ENCODE measurements around the gene KMT2D. TPM values are rescaled to one million over a fixed set of nuclear protein-coding genes. Genes with fewer than 3 reads are reported as not detected.

The KMT2D gene
- total RNA-seq, 1 donor: 47.8 TPM

GRCh38 chr12:49037111-49037946 is 23.3 kb downstream of the KMT2D start:
- no peaks in the 10 kb centered on the region for H3K27me3 ChIP-seq (ENCODE audit: insufficient read depth, low read length)
- no peaks in the 10 kb centered on the region for H3K9me3 ChIP-seq (ENCODE audit: low read depth, low read length)
- no peak overlapping the region for H3K4me3 ChIP-seq (ENCODE audit: low read length)
- no peaks in the 10 kb centered on the region for H3K4me1 ChIP-seq (ENCODE audit: insufficient read depth, low read length)

- H3K4me3 ChIP-seq (ENCODE audit: low read length): no peak overlapping the region
- H3K27me3 ChIP-seq (ENCODE audit: insufficient read depth, low read length): no peaks in the 10 kb centered on the region
- H3K9me3 ChIP-seq (ENCODE audit: low read depth, low read length): no peaks in the 10 kb centered on the region
- H3K4me1 ChIP-seq (ENCODE audit: insufficient read depth, low read length): no peaks in the 10 kb centered on the region
Measured at GRCh38 chr12:49036029-49036428, 24.6 kb downstream of the KMT2D start.

GRCh38 chr12:49034286-49034622 is 26.3 kb downstream of the KMT2D start:
- no peaks in the 10 kb centered on the region for H3K9me3 ChIP-seq (ENCODE audit: low read depth, low read length)
- H3K4me1 ChIP-seq (ENCODE audit: insufficient read depth, low read length): peaks cover 4% of the 10 kb centered on the region
- H3K27me3 ChIP-seq (ENCODE audit: insufficient read depth, low read length): no peaks in the 10 kb centered on the region
- H3K4me3 ChIP-seq (ENCODE audit: low read length): no peak overlapping the region

GRCh38 chr12:49033611-49034285 is 26.8 kb downstream of the KMT2D start:
- no peaks in the 10 kb centered on the region for H3K27me3 ChIP-seq (ENCODE audit: insufficient read depth, low read length)
- no peak overlapping the region for H3K4me3 ChIP-seq (ENCODE audit: low read length)
- H3K4me1 ChIP-seq (ENCODE audit: insufficient read depth, low read length): peaks cover 7% of the 10 kb centered on the region
- H3K9me3 ChIP-seq (ENCODE audit: low read depth, low read length): no peaks in the 10 kb centered on the region

- Histone ChIP-seq H3K4me1 (ENCODE audit: insufficient read depth, low read length) (peaks cover 11% of the 10 kb centered on the region), H3K4me3 (ENCODE audit: low read length) (no peak overlapping the region), H3K27me3 (ENCODE audit: insufficient read depth, low read length) (no peaks in the 10 kb centered on the region), H3K9me3 (ENCODE audit: low read depth, low read length) (no peaks in the 10 kb centered on the region)
Measured at GRCh38 chr12:49032679-49033447, 27.7 kb downstream of the KMT2D start.

- peaks cover 11% of the 10 kb centered on the region for H3K4me1 ChIP-seq (ENCODE audit: insufficient read depth, low read length)
- H3K9me3 ChIP-seq (ENCODE audit: low read depth, low read length): no peaks in the 10 kb centered on the region
- no peaks in the 10 kb centered on the region for H3K27me3 ChIP-seq (ENCODE audit: insufficient read depth, low read length)
- no peak overlapping the region for H3K4me3 ChIP-seq (ENCODE audit: low read length)
Measured at GRCh38 chr12:49032276-49032675, 28.3 kb downstream of the KMT2D start.

- H3K4me1 ChIP-seq (ENCODE audit: insufficient read depth, low read length): peaks cover 11% of the 10 kb centered on the region
- no peaks in the 10 kb centered on the region for H3K27me3 ChIP-seq (ENCODE audit: insufficient read depth, low read length)
- no peaks in the 10 kb centered on the region for H3K9me3 ChIP-seq (ENCODE audit: low read depth, low read length)
- H3K4me3 ChIP-seq (ENCODE audit: low read length): no peak overlapping the region
Measured at GRCh38 chr12:49031573-49032161, 28.9 kb downstream of the KMT2D start.

GRCh38 chr12:49030714-49031572 is 29.7 kb downstream of the KMT2D start:
- Histone ChIP-seq H3K27me3 (ENCODE audit: insufficient read depth, low read length) (no peaks in the 10 kb centered on the region), H3K9me3 (ENCODE audit: low read depth, low read length) (no peaks in the 10 kb centered on the region), H3K4me1 (ENCODE audit: insufficient read depth, low read length) (peaks cover 11% of the 10 kb centered on the region), H3K4me3 (ENCODE audit: low read length) (no peak overlapping the region)

GRCh38 chr12:49030119-49030518 is 30.5 kb downstream of the KMT2D start:
- Histone ChIP-seq H3K27me3 (ENCODE audit: insufficient read depth, low read length) (no peaks in the 10 kb centered on the region), H3K4me1 (ENCODE audit: insufficient read depth, low read length) (peaks cover 11% of the 10 kb centered on the region)

GRCh38 chr12:49028666-49029275 is 31.8 kb downstream of the KMT2D start:
- H3K4me3 ChIP-seq (ENCODE audit: low read length): no peak overlapping the region
- H3K27me3 ChIP-seq (ENCODE audit: insufficient read depth, low read length): no peaks in the 10 kb centered on the region
- H3K4me1 ChIP-seq (ENCODE audit: insufficient read depth, low read length): peaks cover 11% of the 10 kb centered on the region
- no peaks in the 10 kb centered on the region for H3K9me3 ChIP-seq (ENCODE audit: low read depth, low read length)

More at GRCh38 chr12:49030119-49030518, 30.5 kb downstream of the KMT2D start:
- no peak overlapping the region for H3K4me3 ChIP-seq (ENCODE audit: low read length)
- H3K9me3 ChIP-seq (ENCODE audit: low read depth, low read length): no peaks in the 10 kb centered on the region

- Histone ChIP-seq H3K4me3 (ENCODE audit: low read length) (no peak overlapping the region), H3K9me3 (ENCODE audit: low read depth, low read length) (no peaks in the 10 kb centered on the region), H3K27me3 (ENCODE audit: insufficient read depth, low read length) (no peaks in the 10 kb centered on the region), H3K4me1 (ENCODE audit: insufficient read depth, low read length) (peaks cover 11% of the 10 kb centered on the region)
Measured at GRCh38 chr12:49027846-49028555, 32.6 kb downstream of the KMT2D start.

GRCh38 chr12:49026678-49027480 is 33.7 kb downstream of the KMT2D start:
- Histone ChIP-seq H3K9me3 (ENCODE audit: low read depth, low read length) (no peaks in the 10 kb centered on the region), H3K27me3 (ENCODE audit: insufficient read depth, low read length) (no peaks in the 10 kb centered on the region), H3K4me3 (ENCODE audit: low read length) (no peak overlapping the region)

GRCh38 chr12:49026101-49026500 is 34.5 kb downstream of the KMT2D start:
- Histone ChIP-seq H3K4me1 (ENCODE audit: insufficient read depth, low read length) (peaks cover 11% of the 10 kb centered on the region), H3K4me3 (ENCODE audit: low read length) (no peak overlapping the region), H3K9me3 (ENCODE audit: low read depth, low read length) (no peaks in the 10 kb centered on the region), H3K27me3 (ENCODE audit: insufficient read depth, low read length) (no peaks in the 10 kb centered on the region)

More at GRCh38 chr12:49026678-49027480, 33.7 kb downstream of the KMT2D start:
- H3K4me1 ChIP-seq (ENCODE audit: insufficient read depth, low read length): peaks cover 11% of the 10 kb centered on the region
